Activated T-helper 17 cell treated with anti-CD3 and anti-CD28 coated beads, Interleukin-2, amount 50 U/mL, for 72 hours (primary cell): ENCODE results near the gene SLC39A11. TPM values are rescaled to one million over a fixed set of nuclear protein-coding genes. Genes with fewer than 3 reads are reported as not detected.
"Not testable (repeated sequence)": the region's sequence is repeated elsewhere in the genome, so short reads cannot be mapped to it uniquely, and the experiment has no call there.

Experiments
- ATAC-seq: fragments of 150-1000 bp; cut with Tn5 transposase; replicated peaks from 2 replicates; pipeline ENCODE4 v1.10.0; 2021; ENCODE audit warnings: mild to moderate bottlenecking, moderate library complexity
- H3K27ac Mint-ChIP-seq: one replicate; pipeline ENCODE4 v1.8.0; 2022; ENCODE audit warnings: mixed read lengths
- H3K27me3 Mint-ChIP-seq: one replicate; pipeline ENCODE4 v1.8.0; 2022; ENCODE audit warnings: mixed read lengths
- H3K36me3 Mint-ChIP-seq: one replicate; pipeline ENCODE4 v1.8.0; 2022; ENCODE audit warnings: low read depth, mild to moderate bottlenecking, mixed read lengths
- H3K4me1 Mint-ChIP-seq: one replicate; pipeline ENCODE4 v1.8.0; 2022; ENCODE audit warnings: mixed read lengths
- H3K4me3 Mint-ChIP-seq: one replicate; pipeline ENCODE4 v1.8.0; 2022; ENCODE audit warnings: mild to moderate bottlenecking, mixed read lengths
- H3K9me3 Mint-ChIP-seq: one replicate; pipeline ENCODE4 v1.8.0; 2022; ENCODE audit warnings: mixed read lengths
- total RNA-seq, 2 donors: library from RNA; stranded (reverse); gene quantifications; one replicate each; pipeline ENCODE4 v1.2.3, GENCODE V29; 2022

The SLC39A11 gene
- total RNA-seq, 2 donors from 2014 or later, result 13.1 to 19.0 TPM

DNA sequence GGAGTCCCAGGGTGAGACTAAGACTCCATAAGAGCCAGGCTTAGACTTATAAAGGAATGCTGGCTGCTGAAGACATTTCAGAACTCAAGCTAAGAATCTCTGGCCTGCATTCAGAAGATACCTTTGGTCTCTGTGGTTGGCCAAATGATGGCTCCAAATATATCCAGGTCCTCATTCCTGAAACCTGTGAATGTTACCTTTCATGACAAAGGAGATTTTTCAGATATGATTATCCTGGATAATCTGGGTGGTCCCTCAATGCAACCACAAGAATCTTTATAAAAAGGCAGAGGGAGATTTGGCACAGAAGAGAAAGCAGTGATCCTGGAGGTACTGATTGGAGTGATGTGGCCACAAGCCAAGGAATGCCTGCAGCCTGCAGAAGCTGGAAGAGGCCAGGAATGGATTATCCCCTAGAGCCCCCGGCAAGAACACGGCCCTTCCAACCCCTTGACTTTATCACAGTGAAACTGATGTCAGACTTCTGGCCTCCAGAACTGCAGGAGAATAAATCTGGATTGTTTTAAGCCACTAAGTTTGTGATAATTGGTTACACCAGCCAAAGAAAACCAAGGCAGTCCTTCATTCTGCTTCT, 253.3 kb downstream of the SLC39A11 start:
- no peak overlapping the region for H3K4me3 Mint-ChIP-seq
- H3K27me3 Mint-ChIP-seq, result no peaks in the 10 kb centered on the region
- H3K4me1 Mint-ChIP-seq, result no peaks in the 10 kb centered on the region
- peaks cover 48% of the 10 kb centered on the region for H3K36me3 Mint-ChIP-seq
- H3K27ac Mint-ChIP-seq, result no peak overlapping the region
- no peak for ATAC-seq
- H3K9me3 Mint-ChIP-seq, result no peaks in the 10 kb centered on the region

GRCh38 chr17:72838581-72838980, 253.9 kb downstream of the SLC39A11 start:
- Mint-ChIP-seq H3K9me3 (no peaks in the 10 kb centered on the region), H3K4me3 (no peak overlapping the region), H3K36me3 (peaks cover 42% of the 10 kb centered on the region), H3K27me3 (no peaks in the 10 kb centered on the region), H3K4me1 (no peaks in the 10 kb centered on the region), H3K27ac (peak overlapping the region; percentile 28)
- ATAC-seq, result no peak

DNA sequence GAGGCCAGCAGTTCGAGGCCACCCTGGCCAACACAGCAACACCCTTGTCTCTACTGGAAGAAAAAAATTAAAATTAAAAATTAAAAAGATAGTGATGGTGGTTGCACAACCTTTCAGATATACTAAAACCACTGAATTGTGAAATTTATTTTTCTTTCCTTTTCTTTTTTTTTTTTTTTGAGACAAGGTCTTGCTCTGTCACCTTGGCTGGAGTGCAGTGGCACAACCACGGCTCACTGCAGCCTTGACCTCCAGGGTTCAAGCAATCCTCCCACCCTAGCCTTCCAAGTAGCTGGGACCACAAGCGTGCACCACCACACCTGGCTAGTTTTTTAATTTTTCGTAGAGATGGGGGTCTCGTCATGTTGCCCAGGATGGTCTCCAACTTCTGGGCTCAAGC, 254.4 kb downstream of the SLC39A11 start:
- no peak for ATAC-seq
- H3K4me3 Mint-ChIP-seq, result no peak overlapping the region

GRCh38 chr17:72837335-72837734, 255.2 kb downstream of the SLC39A11 start:
- ATAC-seq, result no peak
- no peaks in the 10 kb centered on the region for H3K9me3 Mint-ChIP-seq
- H3K27ac Mint-ChIP-seq, result no peak overlapping the region
- no peaks in the 10 kb centered on the region for H3K4me1 Mint-ChIP-seq
- H3K4me3 Mint-ChIP-seq, result no peak overlapping the region
- no peaks in the 10 kb centered on the region for H3K27me3 Mint-ChIP-seq
- peaks cover 42% of the 10 kb centered on the region for H3K36me3 Mint-ChIP-seq

More for the DNA sequence above, 254.4 kb downstream of the SLC39A11 start:
- Mint-ChIP-seq H3K36me3 (peaks cover 42% of the 10 kb centered on the region), H3K9me3 (no peaks in the 10 kb centered on the region), H3K27ac (no peak overlapping the region), H3K27me3 (no peaks in the 10 kb centered on the region), H3K4me1 (no peaks in the 10 kb centered on the region)

GRCh38 chr17:72833128-72833765, 259.2 kb downstream of the SLC39A11 start:
- no peak for ATAC-seq
- H3K4me1 Mint-ChIP-seq, result no peaks in the 10 kb centered on the region
- peaks cover under 1% of the 10 kb centered on the region for H3K9me3 Mint-ChIP-seq
- no peaks in the 10 kb centered on the region for H3K27me3 Mint-ChIP-seq
- H3K4me3 Mint-ChIP-seq, result no peak overlapping the region
- peaks cover 20% of the 10 kb centered on the region for H3K36me3 Mint-ChIP-seq
- H3K27ac Mint-ChIP-seq, result no peak overlapping the region

DNA sequence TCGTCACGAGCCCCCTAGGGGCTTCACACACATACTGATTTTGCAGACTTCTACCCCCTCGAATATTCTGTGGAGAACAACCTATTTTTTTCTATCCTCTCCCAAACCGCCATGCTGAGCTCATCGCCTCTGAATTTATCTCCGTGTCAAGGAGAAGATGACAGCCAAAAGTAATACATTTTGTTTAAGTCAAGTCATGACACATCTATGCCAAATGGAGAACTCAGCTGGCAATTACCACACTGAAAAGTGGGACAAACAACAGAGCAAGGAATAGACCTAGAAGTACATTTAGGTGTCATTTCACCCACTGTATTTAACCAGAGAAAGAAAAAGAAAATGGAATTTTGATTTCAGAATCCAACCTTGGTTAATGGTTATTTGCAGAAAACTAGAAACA, 260.2 kb downstream of the SLC39A11 start:
- no peaks in the 10 kb centered on the region for H3K4me1 Mint-ChIP-seq
- no peak overlapping the region for H3K27ac Mint-ChIP-seq
- ATAC-seq, result no peak
- peaks cover 5% of the 10 kb centered on the region for H3K9me3 Mint-ChIP-seq
- H3K36me3 Mint-ChIP-seq, result peaks cover 19% of the 10 kb centered on the region
- no peak overlapping the region for H3K4me3 Mint-ChIP-seq
- H3K27me3 Mint-ChIP-seq, result no peaks in the 10 kb centered on the region

- no peak overlapping the region for H3K4me3 Mint-ChIP-seq
- no peaks in the 10 kb centered on the region for H3K27me3 Mint-ChIP-seq
- H3K4me1 Mint-ChIP-seq, result no peaks in the 10 kb centered on the region
- H3K36me3 Mint-ChIP-seq, result peaks cover 32% of the 10 kb centered on the region
- ATAC-seq, result no peak
- H3K27ac Mint-ChIP-seq, result no peak overlapping the region
- peaks cover 18% of the 10 kb centered on the region for H3K9me3 Mint-ChIP-seq
Observed at GRCh38 chr17:72829883-72830282, 262.6 kb downstream of the SLC39A11 start.

DNA sequence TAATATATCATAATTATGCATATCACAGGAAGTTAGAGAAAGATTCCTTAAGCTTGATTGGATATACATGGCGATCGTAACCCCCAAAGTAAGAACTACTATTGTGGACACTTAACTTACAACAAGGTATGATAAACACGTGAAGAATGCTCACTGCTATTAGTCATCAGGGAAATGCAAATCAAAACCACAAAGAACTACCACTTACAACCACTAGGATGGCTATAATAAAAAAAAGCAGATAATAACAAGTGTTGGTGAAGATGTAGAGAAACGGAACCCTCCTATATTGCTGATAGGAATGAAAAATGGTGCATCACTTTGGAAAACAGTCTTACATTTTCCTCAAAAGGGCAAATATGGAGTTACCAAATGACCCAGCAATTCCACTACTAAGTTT, 265.9 kb downstream of the SLC39A11 start:
- no peak overlapping the region for H3K4me3 Mint-ChIP-seq
- peak; percentile 38 for ATAC-seq
- no peaks in the 10 kb centered on the region for H3K4me1 Mint-ChIP-seq
- peaks cover 18% of the 10 kb centered on the region for H3K9me3 Mint-ChIP-seq
- H3K27me3 Mint-ChIP-seq, result no peaks in the 10 kb centered on the region
- peaks cover 50% of the 10 kb centered on the region for H3K36me3 Mint-ChIP-seq
- H3K27ac Mint-ChIP-seq, result no peak overlapping the region

DNA sequence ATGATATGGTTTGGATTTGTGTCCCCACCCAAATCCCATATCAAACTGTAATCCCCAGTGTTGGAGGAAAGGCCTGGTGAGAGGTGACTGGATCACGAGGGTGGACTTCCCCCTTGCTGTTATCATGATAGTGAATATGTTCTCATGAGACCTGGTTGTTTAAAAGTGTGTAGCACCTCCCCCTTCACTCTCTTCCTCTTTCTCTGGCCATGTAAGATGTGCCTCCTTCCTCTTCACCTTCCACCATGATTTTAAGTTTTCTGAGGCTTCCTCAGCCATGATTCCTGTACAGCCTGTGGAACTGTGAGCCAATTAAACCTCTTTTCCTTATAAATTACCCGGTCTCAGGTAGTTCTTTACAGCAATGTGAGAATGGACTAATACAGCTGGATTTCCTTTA, 266.4 kb downstream of the SLC39A11 start:
- Mint-ChIP-seq H3K9me3 (peaks cover 18% of the 10 kb centered on the region), H3K36me3 (peaks cover 50% of the 10 kb centered on the region)
- H3K27me3 Mint-ChIP-seq, H3K4me3 Mint-ChIP-seq, H3K4me1 Mint-ChIP-seq, H3K27ac Mint-ChIP-seq, ATAC-seq: not testable (repeated sequence)

GRCh38 chr17:72825218-72825617, 267.3 kb downstream of the SLC39A11 start:
- Mint-ChIP-seq H3K27me3 (no peaks in the 10 kb centered on the region), H3K9me3 (peaks cover 18% of the 10 kb centered on the region), H3K4me1 (no peaks in the 10 kb centered on the region), H3K36me3 (peaks cover 50% of the 10 kb centered on the region), H3K27ac (no peak overlapping the region), H3K4me3 (no peak overlapping the region)
- ATAC-seq, result no peak

- not testable (repeated sequence) for H3K27ac Mint-ChIP-seq, ATAC-seq
Observed at GRCh38 chr17:72824267-72824666, 268.2 kb downstream of the SLC39A11 start.

GRCh38 chr17:72822358-72823023, 270.0 kb downstream of the SLC39A11 start:
- Mint-ChIP-seq H3K27me3 (no peaks in the 10 kb centered on the region), H3K4me3 (no peak overlapping the region), H3K27ac (no peak overlapping the region), H3K36me3 (peaks cover 49% of the 10 kb centered on the region), H3K9me3 (peaks cover 14% of the 10 kb centered on the region), H3K4me1 (no peaks in the 10 kb centered on the region)
- peak; percentile 62 for ATAC-seq

More at GRCh38 chr17:72824267-72824666, 268.2 kb downstream of the SLC39A11 start:
- not testable (repeated sequence) for H3K4me3 Mint-ChIP-seq, H3K27me3 Mint-ChIP-seq, H3K4me1 Mint-ChIP-seq
- H3K9me3 Mint-ChIP-seq, result peaks cover 18% of the 10 kb centered on the region
- peaks cover 50% of the 10 kb centered on the region for H3K36me3 Mint-ChIP-seq

DNA sequence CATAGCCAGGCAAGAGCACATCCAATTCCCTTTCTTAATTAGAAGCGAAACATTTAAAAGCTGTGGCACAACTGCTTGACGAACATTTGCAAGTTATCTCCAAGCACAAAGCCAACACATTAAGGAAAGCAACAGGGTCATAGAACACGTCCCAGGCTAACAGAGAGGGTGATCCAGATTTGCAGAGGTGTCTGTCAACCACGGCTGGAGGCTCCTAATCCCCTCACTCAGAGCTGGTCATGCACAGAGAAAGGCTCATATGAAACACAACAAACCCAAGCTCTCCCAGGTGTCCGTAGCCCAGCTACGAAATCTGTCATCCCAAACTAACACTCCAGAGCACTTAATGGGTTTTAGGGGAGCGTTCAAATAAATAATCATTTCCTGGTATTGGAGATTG, 276.1 kb downstream of the SLC39A11 start:
- no peak for ATAC-seq
- H3K36me3 Mint-ChIP-seq, result peaks cover 43% of the 10 kb centered on the region

GRCh38 chr17:72813481-72813880, 279.0 kb downstream of the SLC39A11 start:
- H3K27ac Mint-ChIP-seq, result no peak overlapping the region
- no peak for ATAC-seq
- H3K4me3 Mint-ChIP-seq, result no peak overlapping the region
- H3K4me1 Mint-ChIP-seq, result no peaks in the 10 kb centered on the region
- peaks cover 43% of the 10 kb centered on the region for H3K36me3 Mint-ChIP-seq
- peaks cover 16% of the 10 kb centered on the region for H3K9me3 Mint-ChIP-seq
- no peaks in the 10 kb centered on the region for H3K27me3 Mint-ChIP-seq

More for the DNA sequence above, 276.1 kb downstream of the SLC39A11 start:
- Mint-ChIP-seq H3K4me1 (no peaks in the 10 kb centered on the region), H3K27ac (no peak overlapping the region), H3K9me3 (peaks cover 13% of the 10 kb centered on the region), H3K4me3 (no peak overlapping the region), H3K27me3 (no peaks in the 10 kb centered on the region)

GRCh38 chr17:72812823-72813222, 279.7 kb downstream of the SLC39A11 start:
- ATAC-seq, result no peak
- no peak overlapping the region for H3K27ac Mint-ChIP-seq

More at GRCh38 chr17:72812823-72813222, 279.7 kb downstream of the SLC39A11 start:
- Mint-ChIP-seq H3K36me3 (peaks cover 37% of the 10 kb centered on the region), H3K27me3 (no peaks in the 10 kb centered on the region), H3K4me1 (no peaks in the 10 kb centered on the region), H3K9me3 (peaks cover 16% of the 10 kb centered on the region), H3K4me3 (no peak overlapping the region)
